ENCODE results near the gene TFEB. TPM values are rescaled to one million over a fixed set of nuclear protein-coding genes. Genes with fewer than 3 reads are reported as not detected.
A peak's percentile ranks its signal among the peaks of the same experiment; 100 is the strongest.

The TFEB gene
- total and polyA plus RNA-seq, 2 experiments from 2014 or later: 34.0 to 41.0 TPM

DNA sequence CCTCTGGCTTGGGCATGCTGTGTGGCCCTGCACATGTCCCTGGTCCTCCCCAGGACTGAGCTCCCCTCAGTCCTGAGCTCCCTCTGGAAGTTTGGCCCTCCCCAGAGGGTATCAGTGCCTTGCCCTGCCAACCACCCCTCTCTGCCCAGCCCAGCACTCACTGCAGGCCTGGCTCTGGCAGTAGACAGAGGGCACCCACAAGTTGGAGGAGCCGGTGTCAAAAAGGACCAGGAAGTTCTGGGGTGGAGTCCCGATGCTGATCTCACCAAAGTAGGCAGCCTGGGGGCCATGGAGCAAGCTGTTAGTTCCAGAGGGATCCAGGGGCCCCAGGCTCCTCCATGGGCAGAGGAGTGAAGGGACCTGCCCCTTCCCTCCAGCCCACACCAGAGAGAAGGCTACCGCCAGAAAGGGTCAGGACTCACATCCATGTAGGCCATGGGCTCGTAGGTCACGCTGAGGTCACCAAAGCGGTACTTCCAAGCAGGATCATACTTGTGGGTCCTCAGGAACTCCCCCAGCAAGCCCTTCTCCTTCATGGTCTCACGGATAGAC lies 8.9 kb upstream of the TFEB start:
- Histone ChIP-seq H3K9me3 (ENCODE audit: low read depth) (no peaks in the 10 kb centered on the region), H3K27ac (no peak overlapping the region), H3K36me3 (no peaks in the 10 kb centered on the region), H3K27me3 (no peaks in the 10 kb centered on the region), H3K4me1 (ENCODE audit: low read depth) (no peaks in the 10 kb centered on the region), H3K4me3 (no peak overlapping the region)
- no peak for DNase-seq (ENCODE audit: low read depth in 1 of 2, low spot score in 1 of 2)
- TF ChIP-seq, protein P1, sequence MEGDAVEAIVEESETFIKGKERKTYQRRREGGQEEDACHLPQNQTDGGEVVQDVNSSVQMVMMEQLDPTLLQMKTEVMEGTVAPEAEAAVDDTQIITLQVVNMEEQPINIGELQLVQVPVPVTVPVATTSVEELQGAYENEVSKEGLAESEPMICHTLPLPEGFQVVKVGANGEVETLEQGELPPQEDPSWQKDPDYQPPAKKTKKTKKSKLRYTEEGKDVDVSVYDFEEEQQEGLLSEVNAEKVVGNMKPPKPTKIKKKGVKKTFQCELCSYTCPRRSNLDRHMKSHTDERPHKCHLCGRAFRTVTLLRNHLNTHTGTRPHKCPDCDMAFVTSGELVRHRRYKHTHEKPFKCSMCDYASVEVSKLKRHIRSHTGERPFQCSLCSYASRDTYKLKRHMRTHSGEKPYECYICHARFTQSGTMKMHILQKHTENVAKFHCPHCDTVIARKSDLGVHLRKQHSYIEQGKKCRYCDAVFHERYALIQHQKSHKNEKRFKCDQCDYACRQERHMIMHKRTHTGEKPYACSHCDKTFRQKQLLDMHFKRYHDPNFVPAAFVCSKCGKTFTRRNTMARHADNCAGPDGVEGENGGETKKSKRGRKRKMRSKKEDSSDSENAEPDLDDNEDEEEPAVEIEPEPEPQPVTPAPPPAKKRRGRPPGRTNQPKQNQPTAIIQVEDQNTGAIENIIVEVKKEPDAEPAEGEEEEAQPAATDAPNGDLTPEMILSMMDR (IDR thresholded peaks at IDR 0.05; ENCODE audit: low read depth, low read length): no peak

- Histone ChIP-seq H3K36me3 (no peaks in the 10 kb centered on the region), H3K27me3 (no peaks in the 10 kb centered on the region), H3K9me3 (ENCODE audit: low read depth) (no peaks in the 10 kb centered on the region), H3K4me3 (no peak overlapping the region), H3K27ac (no peak overlapping the region), H3K4me1 (ENCODE audit: low read depth) (no peaks in the 10 kb centered on the region)
- TF ChIP-seq, protein P1 (IDR thresholded peaks at IDR 0.05; ENCODE audit: low read depth, low read length): no peak
- DNase-seq (ENCODE audit: low read depth in 1 of 2, low spot score in 1 of 2): no peak
Observed at GRCh38 chr6:41743406-41744235, 8.2 kb upstream of the TFEB start.

GRCh38 chr6:41741625-41742490 lies 6.5 kb upstream of the TFEB start:
- Histone ChIP-seq H3K36me3 (no peaks in the 10 kb centered on the region), H3K27ac (no peak overlapping the region), H3K4me3 (no peak overlapping the region), H3K4me1 (ENCODE audit: low read depth) (no peaks in the 10 kb centered on the region), H3K27me3 (no peaks in the 10 kb centered on the region), H3K9me3 (ENCODE audit: low read depth) (no peaks in the 10 kb centered on the region)
- DNase-seq (ENCODE audit: low read depth in 1 of 2, low spot score in 1 of 2): no peak
- TF ChIP-seq, protein P1 (IDR thresholded peaks at IDR 0.05; ENCODE audit: low read depth, low read length): no peak

DNA sequence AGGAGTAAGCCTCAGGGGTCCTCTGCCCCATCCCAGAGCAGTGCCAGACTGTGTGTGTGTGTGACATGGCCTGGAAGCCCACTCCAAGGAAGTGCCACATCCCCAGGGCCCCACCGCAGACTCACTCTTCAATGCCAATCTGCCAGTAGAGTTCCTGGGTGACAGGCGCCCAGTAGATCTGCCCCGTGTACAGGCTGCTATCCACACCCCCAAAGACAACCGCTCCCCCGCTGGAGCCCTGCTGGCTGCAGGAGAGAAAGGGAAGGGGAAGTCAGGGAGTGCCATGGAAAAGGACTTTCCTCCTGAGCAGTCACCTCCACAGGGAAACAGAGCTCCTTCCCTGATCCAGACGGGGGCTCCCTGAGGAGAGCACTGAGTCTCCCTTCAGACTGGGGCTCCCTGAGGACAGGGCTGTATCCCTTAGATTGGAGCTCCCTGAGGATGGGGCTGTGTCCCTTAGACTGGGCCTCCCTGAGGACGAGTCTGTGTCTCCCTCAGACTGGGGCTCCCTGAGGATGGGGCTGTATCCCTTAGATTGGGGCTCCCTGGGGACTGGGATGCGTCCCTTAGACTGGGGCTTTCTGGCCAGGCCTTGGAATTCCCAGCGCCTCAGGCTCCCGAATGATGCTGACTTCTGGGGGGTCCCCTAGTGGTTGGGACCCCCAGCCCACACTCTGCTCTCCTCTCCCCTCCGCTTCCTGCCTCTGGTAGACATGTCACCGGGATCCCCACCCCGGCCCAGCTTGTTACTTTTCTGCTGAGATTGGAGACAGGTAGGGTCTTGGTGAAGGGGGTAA lies 5.2 kb upstream of the TFEB start:
- Histone ChIP-seq H3K4me3 (no peak overlapping the region), H3K36me3 (no peaks in the 10 kb centered on the region), H3K27me3 (no peaks in the 10 kb centered on the region), H3K4me1 (ENCODE audit: low read depth) (peaks cover 4% of the 10 kb centered on the region), H3K27ac (no peak overlapping the region), H3K9me3 (ENCODE audit: low read depth) (no peaks in the 10 kb centered on the region)
- no peak for DNase-seq (ENCODE audit: low read depth in 1 of 2, low spot score in 1 of 2)
- TF ChIP-seq, protein P1 (IDR thresholded peaks at IDR 0.05; ENCODE audit: low read depth, low read length): no peak

DNA sequence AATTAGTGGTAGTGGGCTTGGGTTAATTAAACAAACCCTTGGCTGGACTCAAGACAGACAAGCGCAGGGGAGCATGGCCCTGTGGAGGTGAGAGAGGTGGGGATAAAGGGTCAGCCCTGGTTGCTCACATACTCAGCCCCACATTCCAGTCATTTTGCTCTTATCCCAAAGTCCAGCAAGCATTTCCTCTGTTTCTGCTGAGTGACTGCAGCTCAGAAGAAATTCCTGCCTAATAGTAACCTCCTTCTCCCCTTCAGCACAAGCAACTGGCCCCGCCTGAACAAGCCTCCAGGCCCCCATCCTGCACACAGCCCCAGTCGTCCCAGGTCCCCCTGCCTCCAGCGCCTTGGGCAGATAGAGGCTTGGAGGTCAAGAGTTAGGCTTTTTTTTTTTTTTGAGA lies 3.6 kb upstream of the TFEB start:
- Histone ChIP-seq H3K27me3 (no peaks in the 10 kb centered on the region), H3K9me3 (ENCODE audit: low read depth) (no peaks in the 10 kb centered on the region), H3K27ac (peak overlapping the region; percentile 56), H3K36me3 (no peaks in the 10 kb centered on the region), H3K4me1 (ENCODE audit: low read depth) (peaks cover 4% of the 10 kb centered on the region), H3K4me3 (no peak overlapping the region)
- DNase-seq (ENCODE audit: low read depth in 1 of 2, low spot score in 1 of 2): peak; percentile 45 to 68
- TF ChIP-seq, protein P1 (IDR thresholded peaks at IDR 0.05; ENCODE audit: low read depth, low read length): no peak

Data from cardiac muscle cell (in vitro differentiated cells and primary cell).